Uterus (tissue), 4 donors: ENCODE measurements around the gene NFE2L1. TPM values are rescaled to one million over a fixed set of nuclear protein-coding genes. Genes with fewer than 3 reads are reported as not detected.

ENCODE experiments used
- DNase-seq, 2 donors: peaks; one replicate each; pipeline ENCODE4 v3.0.0-alpha.2; 2019 to 2020
- H3K27ac ChIP-seq, 2 donors: fragments of 200-600 bp; sonication (generic); 1 replicate in 1 of 2; 2 replicates in 1 of 2; pipeline ENCODE4 v1.5.1; 2016 to 2018
- H3K27me3 ChIP-seq, 2 donors: fragments of 200-600 bp; sonication (generic); one replicate each; pipeline ENCODE4 v1.5.1; 2018 to 2019; ENCODE audit warnings: control low read depth in 1 of 2
- H3K36me3 ChIP-seq, 2 donors: fragments of 200-600 bp; sonication (generic); one replicate each; pipeline ENCODE4 v1.5.1; 2019; ENCODE audit warnings: control low read depth in 1 of 2
- H3K4me1 ChIP-seq, 2 donors: fragments of 200-600 bp; sonication (generic); one replicate each; pipeline ENCODE4 v1.5.1; 2018 to 2019; ENCODE audit warnings: control low read depth in 1 of 2
- H3K4me3 ChIP-seq, 2 donors: fragments of 200-600 bp; sonication (generic); 1 replicate in 1 of 2; 2 replicates in 1 of 2; pipeline ENCODE4 v1.5.1; 2018 to 2019; ENCODE audit warnings: mild to moderate bottlenecking in 1 of 2
- H3K9me3 ChIP-seq, 2 donors: fragments of 200-600 bp; sonication (generic); one replicate each; pipeline ENCODE4 v1.5.1; 2019; ENCODE audit warnings: control low read depth in 1 of 2
- CTCF ChIP-seq, 4 experiments: fragments of 200-600 bp in 2 of 4; fragments of 450-650 bp in 2 of 4; sonication (generic) in 2 of 4; IDR thresholded peaks; one replicate each; pipeline ENCODE4 v1.5.1; 2016 to 2019; ENCODE audit warnings: antibody characterized with exemption in 4 of 4, mild to moderate bottlenecking in 2 of 4, moderate library complexity in 1 of 4
- POLR2A ChIP-seq, 2 donors: fragments of 450-650 bp; IDR thresholded peaks; one replicate each; pipeline ENCODE4 v1.6.1; 2016; ENCODE audit warnings: antibody characterized with exemption in 2 of 2, mild to moderate bottlenecking in 1 of 2, moderate library complexity in 1 of 2
- intact Hi-C: fragments of 100-400 bp; cut with DNase I; formaldehyde crosslinking; loops from one replicate; pipeline ENCODE4 v1.15.1; 2023; ENCODE audit warnings: low total_unique reads
- microRNA counts, 2 donors: library from miRNA; unstranded; fragments of <30 nt; microRNA quantifications; one replicate each; lab custom pipeline; 2016 to 2017
- microRNA-seq: library from miRNA; unstranded; fragments of <30 nt; microRNA quantifications from one replicate; pipeline ENCODE4, GENCODE V29; 2016; ENCODE audit warnings: borderline microRNAs expressed, borderline replicate concordance
- small RNA-seq: library from RNA; depleted of rRNA; stranded (forward); fragments of <200 nt; gene quantifications from one replicate; pipeline ENCODE3, GENCODE V24; 2016
- total RNA-seq, 4 donors: library from RNA; depleted of rRNA in 3 of 4; stranded (reverse); fragments of >200 nt in 3 of 4; gene quantifications; one replicate each; pipeline versions ENCODE4 v1.1.0 to v1.2.4, GENCODE V29; 2014 to 2023
- donor health status: DM: yes; HTN: yes; CAD: no.

The NFE2L1 gene
- total RNA-seq, 4 donors from 2014 or later, result 85.6 to 323 (median 176) TPM

- Histone ChIP-seq H3K4me3 (no peak overlapping the region), H3K27me3 (no peaks in the 10 kb centered on the region), H3K9me3 (no peaks in the 10 kb centered on the region), H3K36me3 (no peaks in the 10 kb centered on the region), H3K27ac (no peak overlapping the region), H3K4me1 (peaks cover 0 to 3% of the 10 kb centered on the region in 2 donors)
- TF ChIP-seq POLR2A (IDR thresholded peaks at IDR 0.05) (no peak), CTCF (IDR thresholded peaks at IDR 0.05) (no peak)
- intact Hi-C loops, result no loop called here
- DNase-seq, result no peak
These were observed 56.3 kb downstream of the NFE2L1 start for GRCh38 chr17:48104440-48104839.

- H3K36me3 ChIP-seq, result no peaks in the 10 kb centered on the region
- intact Hi-C loops, result no loop called here
These were observed 58.6 kb downstream of the NFE2L1 start for GRCh38 chr17:48106802-48107136.

GRCh38 chr17:48107137-48108055, 59.2 kb downstream of the NFE2L1 start, which contains the start of gene SNX11:
TSS of gene SNX11 (plus strand) at chr17:48107766. CDS start at chr17:48112044, 4,278 bp downstream.
- TF ChIP-seq CTCF (IDR thresholded peaks at IDR 0.05), result peak; percentile 3 to 7 (median 5)
- peak; percentile 22 to 64 for TF ChIP-seq POLR2A (IDR thresholded peaks at IDR 0.05)
- no peaks in the 10 kb centered on the region for H3K4me1 ChIP-seq
- intact Hi-C loops, result no loop called here

More at GRCh38 chr17:48106802-48107136, 58.6 kb downstream of the NFE2L1 start:
- H3K4me3 ChIP-seq, result peak overlapping the region; percentile 77 to 95
- H3K27ac ChIP-seq, result peak overlapping the region; percentile 89 to 98
- H3K27me3 ChIP-seq, result no peaks in the 10 kb centered on the region
- no peak for DNase-seq
- H3K4me1 ChIP-seq, result no peaks in the 10 kb centered on the region
- TF ChIP-seq CTCF (IDR thresholded peaks at IDR 0.05) (no peak), POLR2A (IDR thresholded peaks at IDR 0.05) (no peak)
- no peaks in the 10 kb centered on the region for H3K9me3 ChIP-seq

GRCh38 chr17:48110761-48111160, 62.6 kb downstream of the NFE2L1 start:
- Histone ChIP-seq H3K9me3 (no peaks in the 10 kb centered on the region), H3K27me3 (no peaks in the 10 kb centered on the region), H3K4me3 (no peak overlapping the region), H3K36me3 (no peaks in the 10 kb centered on the region), H3K4me1 (no peaks in the 10 kb centered on the region), H3K27ac (no peak overlapping the region)
- TF ChIP-seq CTCF (IDR thresholded peaks at IDR 0.05) (no peak), POLR2A (IDR thresholded peaks at IDR 0.05) (no peak)
- DNase-seq, result no peak
- intact Hi-C loops, result no loop called here

More at GRCh38 chr17:48107137-48108055, 59.2 kb downstream of the NFE2L1 start, which contains the start of gene SNX11:
- peak; percentile 84 to 86 for DNase-seq
- Histone ChIP-seq H3K27me3 (no peaks in the 10 kb centered on the region), H3K9me3 (no peaks in the 10 kb centered on the region), H3K4me3 (peak within 1 kb of the TSS; percentile 77 to 95), H3K27ac (peak within 1 kb of the TSS; percentile 89 to 98), H3K36me3 (no peaks in the 10 kb centered on the region)

MicroRNA genes within 50 kb of the gene (microRNA counts, 767-probe panel; counts per million panel counts)
- microRNA hsa-miR-152 (lab: Ali Mortazavi, UCI), result 4,206 to 4,492 counts per million in 2 donors

Small RNA genes lying within 50 kb of the gene (microRNA-seq; reads per million reads assigned to microRNA genes)
- gene MIR152, result 645 reads per million, percentile 78 among the genes with 10 or more reads in this experiment

Small RNA genes lying within 50 kb of the gene (small RNA-seq; reads per million reads assigned to genes)
- not detected for gene AC004477.2
- gene MIR152, result 25.9 reads per million, percentile 92 among the genes with 10 or more reads in this experiment
- not detected for gene RNU6-1201P

Other genes with a start within 250 kb of the NFE2L1 start
- gene OSBPL7, start 226.6 kb upstream of the NFE2L1 start, total RNA-seq, result 10 to 100 TPM in 2 of 4 donors, 1 to 10 TPM in 2; 1.0 to 23.4 (median 10.7) TPM
- 10 to 100 TPM; 14.7 to 44.1 (median 27.7) TPM for gene MRPL10, start 216.8 kb upstream of the NFE2L1 start, total RNA-seq
- gene LRRC46, start 216.7 kb upstream of the NFE2L1 start, total RNA-seq, result 1 to 10 TPM in 2 of 4 donors, under 1 TPM in 2; 0.14 to 1.5 (median 0.76) TPM
- 10 to 100 TPM; 12.4 to 80.7 (median 39.8) TPM for gene SCRN2, start 207.1 kb upstream of the NFE2L1 start, total RNA-seq
- gene SP6, start 197.2 kb upstream of the NFE2L1 start, total RNA-seq, result 1 to 10 TPM in 2 of 4 donors, not detected in 2; 1.4 to 1.5 TPM
- 10 to 100 TPM in 1 of 4 donors, 1 to 10 TPM in 2, under 1 TPM in 1; 0.88 to 18.7 (median 1.3) TPM for gene SP2, start 152.1 kb upstream of the NFE2L1 start, total RNA-seq
- 10 to 100 TPM; 16.7 to 29.4 (median 17.4) TPM for gene PNPO, start 106.8 kb upstream of the NFE2L1 start, total RNA-seq
- gene PRR15L, start 90.5 kb upstream of the NFE2L1 start, total RNA-seq, result 1 to 10 TPM in 1 of 4 donors, under 1 TPM in 1, not detected in 2; 0.29 to 2.0 TPM
- gene CDK5RAP3, start 77.2 kb upstream of the NFE2L1 start, total RNA-seq, result 100 to 1,000 TPM; 118 to 180 (median 146) TPM
- gene COPZ2, start 10.6 kb upstream of the NFE2L1 start, total RNA-seq, result 10 to 100 TPM; 12.9 to 82.7 (median 35.3) TPM
- gene CBX1, start 53.1 kb downstream of the NFE2L1 start, total RNA-seq, result 100 to 1,000 TPM in 2 of 4 donors, 10 to 100 TPM in 2; 47.1 to 132 (median 81.3) TPM
- 10 to 100 TPM in 3 of 4 donors, under 1 TPM in 1; 0.77 to 20.6 (median 14.8) TPM for gene SNX11, start 59.4 kb downstream of the NFE2L1 start, total RNA-seq